Uterus (tissue), 4 donors: ENCODE results near the gene TPRG1. TPM values are rescaled to one million over a fixed set of nuclear protein-coding genes. Genes with fewer than 3 reads are reported as not detected.

Experiments
- DNase-seq, 2 donors: peaks; one replicate each; pipeline ENCODE4 v3.0.0-alpha.2; 2019 to 2020
- H3K27ac ChIP-seq, 2 donors: fragments of 200-600 bp; sonication (generic); 1 replicate in 1 of 2; 2 replicates in 1 of 2; pipeline ENCODE4 v1.5.1; 2016 to 2018
- H3K27me3 ChIP-seq, 2 donors: fragments of 200-600 bp; sonication (generic); one replicate each; pipeline ENCODE4 v1.5.1; 2018 to 2019; ENCODE audit warnings: control low read depth in 1 of 2
- H3K36me3 ChIP-seq, 2 donors: fragments of 200-600 bp; sonication (generic); one replicate each; pipeline ENCODE4 v1.5.1; 2019; ENCODE audit warnings: control low read depth in 1 of 2
- H3K4me1 ChIP-seq, 2 donors: fragments of 200-600 bp; sonication (generic); one replicate each; pipeline ENCODE4 v1.5.1; 2018 to 2019; ENCODE audit warnings: control low read depth in 1 of 2
- H3K4me3 ChIP-seq, 2 donors: fragments of 200-600 bp; sonication (generic); 1 replicate in 1 of 2; 2 replicates in 1 of 2; pipeline ENCODE4 v1.5.1; 2018 to 2019; ENCODE audit warnings: mild to moderate bottlenecking in 1 of 2
- H3K9me3 ChIP-seq, 2 donors: fragments of 200-600 bp; sonication (generic); one replicate each; pipeline ENCODE4 v1.5.1; 2019; ENCODE audit warnings: control low read depth in 1 of 2
- POLR2A ChIP-seq, 2 donors: fragments of 450-650 bp; IDR thresholded peaks; one replicate each; pipeline ENCODE4 v1.6.1; 2016; ENCODE audit warnings: antibody characterized with exemption in 2 of 2, mild to moderate bottlenecking in 1 of 2, moderate library complexity in 1 of 2
- intact Hi-C: fragments of 100-400 bp; cut with DNase I; formaldehyde crosslinking; loops from one replicate; pipeline ENCODE4 v1.15.1; 2023; ENCODE audit warnings: low total_unique reads
- total RNA-seq, 4 donors: library from RNA; depleted of rRNA in 3 of 4; stranded (reverse); fragments of >200 nt in 3 of 4; gene quantifications; one replicate each; pipeline versions ENCODE4 v1.1.0 to v1.2.4, GENCODE V29; 2014 to 2023
- TF ChIP-seq, protein P1 (sequence below), 4 experiments: fragments of 200-600 bp in 2 of 4; fragments of 450-650 bp in 2 of 4; sonication (generic) in 2 of 4; IDR thresholded peaks; one replicate each; pipeline ENCODE4 v1.5.1; 2016 to 2019; ENCODE audit warnings: antibody characterized with exemption in 4 of 4, mild to moderate bottlenecking in 2 of 4, moderate library complexity in 1 of 4
- donor health status: DM: yes; HTN: yes; CAD: no.

Gene TPRG1
- total RNA-seq, 4 donors from 2014 or later = 7.7 to 29.4 (median 8.3) TPM

GRCh38 chr3:189301479-189301878 lies 129.7 kb downstream of the TPRG1 start:
- TF ChIP-seq, protein P1, sequence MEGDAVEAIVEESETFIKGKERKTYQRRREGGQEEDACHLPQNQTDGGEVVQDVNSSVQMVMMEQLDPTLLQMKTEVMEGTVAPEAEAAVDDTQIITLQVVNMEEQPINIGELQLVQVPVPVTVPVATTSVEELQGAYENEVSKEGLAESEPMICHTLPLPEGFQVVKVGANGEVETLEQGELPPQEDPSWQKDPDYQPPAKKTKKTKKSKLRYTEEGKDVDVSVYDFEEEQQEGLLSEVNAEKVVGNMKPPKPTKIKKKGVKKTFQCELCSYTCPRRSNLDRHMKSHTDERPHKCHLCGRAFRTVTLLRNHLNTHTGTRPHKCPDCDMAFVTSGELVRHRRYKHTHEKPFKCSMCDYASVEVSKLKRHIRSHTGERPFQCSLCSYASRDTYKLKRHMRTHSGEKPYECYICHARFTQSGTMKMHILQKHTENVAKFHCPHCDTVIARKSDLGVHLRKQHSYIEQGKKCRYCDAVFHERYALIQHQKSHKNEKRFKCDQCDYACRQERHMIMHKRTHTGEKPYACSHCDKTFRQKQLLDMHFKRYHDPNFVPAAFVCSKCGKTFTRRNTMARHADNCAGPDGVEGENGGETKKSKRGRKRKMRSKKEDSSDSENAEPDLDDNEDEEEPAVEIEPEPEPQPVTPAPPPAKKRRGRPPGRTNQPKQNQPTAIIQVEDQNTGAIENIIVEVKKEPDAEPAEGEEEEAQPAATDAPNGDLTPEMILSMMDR (IDR thresholded peaks at IDR 0.05) = no peak
- H3K36me3 ChIP-seq = no peaks in the 10 kb centered on the region
- no peak for DNase-seq
- H3K9me3 ChIP-seq = no peaks in the 10 kb centered on the region
- intact Hi-C loops = no loop called here
- H3K4me3 ChIP-seq = no peak overlapping the region
- H3K27ac ChIP-seq = no peak overlapping the region
- H3K4me1 ChIP-seq = no peaks in the 10 kb centered on the region
- H3K27me3 ChIP-seq = no peaks in the 10 kb centered on the region

GRCh38 chr3:189303584-189303983 lies 131.8 kb downstream of the TPRG1 start:
- H3K36me3 ChIP-seq = no peaks in the 10 kb centered on the region
- no peaks in the 10 kb centered on the region for H3K9me3 ChIP-seq
- no peaks in the 10 kb centered on the region for H3K27me3 ChIP-seq
- H3K4me3 ChIP-seq = no peak overlapping the region
- no peak for DNase-seq
- no peak for TF ChIP-seq POLR2A (IDR thresholded peaks at IDR 0.05)
- TF ChIP-seq, protein P1 (IDR thresholded peaks at IDR 0.05) = no peak
- H3K4me1 ChIP-seq = no peaks in the 10 kb centered on the region
- peak overlapping the region; percentile 72 to 76 for H3K27ac ChIP-seq
- intact Hi-C loops = no loop called here

DNA sequence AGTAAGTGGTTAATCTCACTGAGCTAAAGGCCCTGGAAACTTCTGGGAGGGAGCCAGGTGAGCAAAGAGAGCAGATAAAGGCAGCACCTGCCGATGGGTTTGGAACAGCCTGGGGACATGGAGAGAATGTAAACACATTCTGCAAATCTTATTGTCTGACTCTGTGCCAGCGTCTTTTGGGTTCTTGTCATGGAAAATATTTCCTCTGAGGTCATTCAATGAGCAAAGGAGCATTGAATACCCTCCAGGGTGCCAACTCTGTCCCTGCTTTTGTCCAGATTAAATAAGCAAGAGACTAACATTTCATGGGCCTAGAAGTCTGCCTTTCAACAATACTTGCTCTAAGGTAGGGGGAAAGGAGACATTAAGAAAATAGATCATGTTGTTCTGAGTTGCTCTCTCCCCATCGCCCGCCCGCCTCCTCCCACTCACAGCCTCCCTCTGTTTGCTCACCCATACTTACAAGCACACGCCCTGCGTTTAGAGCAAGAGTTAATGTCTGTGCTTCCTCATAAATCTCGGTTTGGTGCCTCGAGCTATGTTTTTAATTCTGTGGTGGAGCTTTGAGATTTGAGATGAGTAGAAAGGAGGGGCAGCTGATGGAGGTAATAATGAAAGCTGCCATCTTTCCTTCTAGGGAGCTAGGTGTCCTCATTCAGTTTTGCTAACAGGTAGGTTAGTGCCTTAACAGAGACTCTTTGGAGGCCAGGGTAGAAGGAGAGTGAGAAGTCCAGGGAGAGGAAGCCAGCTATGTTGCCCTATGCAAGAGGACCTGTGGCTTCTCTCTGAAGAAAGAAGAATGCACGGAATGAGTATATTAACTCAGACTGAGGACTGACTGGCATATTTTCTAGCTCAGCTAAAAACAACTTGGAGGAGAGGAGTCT lies 132.9 kb downstream of the TPRG1 start:
- Histone ChIP-seq H3K9me3 (no peaks in the 10 kb centered on the region), H3K4me3 (no peak overlapping the region), H3K4me1 (no peaks in the 10 kb centered on the region), H3K36me3 (no peaks in the 10 kb centered on the region), H3K27me3 (no peaks in the 10 kb centered on the region), H3K27ac (peak overlapping the region; percentile 72 to 76)
- TF ChIP-seq, protein P1 (IDR thresholded peaks at IDR 0.05) = no peak
- no peak for TF ChIP-seq POLR2A (IDR thresholded peaks at IDR 0.05)
- peak; percentile 50 to 70 for DNase-seq
- intact Hi-C loops = no loop called here

- no peaks in the 10 kb centered on the region for H3K9me3 ChIP-seq
- H3K36me3 ChIP-seq = no peaks in the 10 kb centered on the region
- H3K27ac ChIP-seq = peak overlapping the region; percentile 72 to 76
- no peaks in the 10 kb centered on the region for H3K4me1 ChIP-seq
- no peak for DNase-seq
- no peak for TF ChIP-seq POLR2A (IDR thresholded peaks at IDR 0.05)
- TF ChIP-seq, protein P1 (IDR thresholded peaks at IDR 0.05) = no peak
- H3K4me3 ChIP-seq = no peak overlapping the region
- no peaks in the 10 kb centered on the region for H3K27me3 ChIP-seq
- intact Hi-C loops = no loop called here
Measured at GRCh38 chr3:189305412-189305811, 133.6 kb downstream of the TPRG1 start.

DNA sequence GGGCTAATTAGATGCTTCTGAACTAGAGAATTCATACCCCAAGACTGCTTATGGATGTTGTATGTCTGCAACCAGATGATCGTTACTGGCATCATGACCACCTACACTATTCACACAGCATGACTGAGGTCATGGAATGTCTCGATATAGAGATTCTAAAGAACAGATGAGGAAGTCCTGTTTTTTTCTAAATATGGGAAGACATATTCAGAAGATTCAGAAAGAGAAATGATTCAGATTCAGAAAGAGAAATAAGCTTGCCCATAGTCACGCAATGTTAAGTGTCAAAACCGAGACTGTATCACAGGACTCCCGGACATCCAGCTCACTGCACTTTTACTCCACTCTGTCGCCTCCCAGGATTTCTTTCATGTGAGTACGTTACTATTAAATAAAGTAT lies 136.2 kb downstream of the TPRG1 start:
- no peak overlapping the region for H3K4me3 ChIP-seq
- intact Hi-C loops = no loop called here
- TF ChIP-seq, protein P1 (IDR thresholded peaks at IDR 0.05) = no peak
- no peak for TF ChIP-seq POLR2A (IDR thresholded peaks at IDR 0.05)
- H3K36me3 ChIP-seq = no peaks in the 10 kb centered on the region
- H3K9me3 ChIP-seq = no peaks in the 10 kb centered on the region
- no peaks in the 10 kb centered on the region for H3K4me1 ChIP-seq
- H3K27me3 ChIP-seq = no peaks in the 10 kb centered on the region
- H3K27ac ChIP-seq = peak overlapping the region in 1 of 2 donors; percentile 15
- DNase-seq = no peak
